GM18907 (cell line): ENCODE measurements around the gene CCDC185.

Experiments used
- ATAC-seq: cut with Tn5 transposase; IDR thresholded peaks from one replicate; pipeline ENCODE4 v1.9.1; 2021; ENCODE audit warnings: mild to moderate bottlenecking, moderate library complexity; ENCODE audit not compliant: unreplicated experiment

Gene CCDC185

GRCh38 chr1:223429313-223429731, 36.1 kb downstream of the CCDC185 start:
- ATAC-seq: no peak

GRCh38 chr1:223429821-223430220, 36.6 kb downstream of the CCDC185 start:
- ATAC-seq: no peak

- no peak for ATAC-seq
These were observed 37.0 kb downstream of the CCDC185 start for GRCh38 chr1:223430236-223430635.

GRCh38 chr1:223437151-223437550, 43.9 kb downstream of the CCDC185 start:
- ATAC-seq: no peak

GRCh38 chr1:223443397-223443796, 50.2 kb downstream of the CCDC185 start:
- no peak for ATAC-seq

GRCh38 chr1:223444411-223444810, 51.2 kb downstream of the CCDC185 start:
- no peak for ATAC-seq
